PC-3 (cell line): ENCODE data around the gene OVOL2.

Experiments
- CTCF ChIP-seq: fragments of 300-600 bp; sonication (generic); conservative IDR thresholded peaks from 2 replicates; pipeline ENCODE4 v1.5.1; 2017; ENCODE audit warnings: antibody characterized with exemption, low read depth, mild to moderate bottlenecking, low read length
- EZH2 ChIP-seq: fragments of 300-600 bp; sonication (generic); IDR thresholded peaks from one replicate; pipeline ENCODE4 v1.6.1; 2017; ENCODE audit warnings: antibody characterized with exemption, mild to moderate bottlenecking, low read length; ENCODE audit not compliant: unreplicated experiment
- EZH2phosphoT487 ChIP-seq: fragments of 300-600 bp; sonication (generic); IDR thresholded peaks from 2 replicates; pipeline ENCODE4 v1.6.1; 2018; ENCODE audit warnings: mild to moderate bottlenecking, antibody characterized with exemption, low read length, borderline replicate concordance

DNA sequence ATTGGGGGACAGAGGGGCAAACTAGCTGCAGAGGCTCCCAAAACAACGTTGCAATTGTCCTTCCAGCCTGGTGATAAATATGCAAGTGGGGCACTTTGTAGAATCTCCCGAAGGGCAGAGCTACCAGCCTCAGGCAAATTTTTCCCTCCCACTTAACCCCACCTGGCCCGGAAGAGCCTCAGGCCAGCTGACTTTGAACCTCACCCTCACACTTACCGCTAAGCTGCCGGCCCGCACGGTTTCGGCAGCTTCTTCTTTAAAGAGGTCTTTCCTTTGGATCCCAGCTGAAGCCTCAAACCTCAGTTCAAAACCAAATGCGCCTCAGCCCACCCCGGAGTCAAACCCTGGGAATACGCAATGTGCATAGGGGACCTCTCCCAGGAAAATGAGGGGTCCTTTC is 2.5 kb downstream of the OVOL2 start:
- TF ChIP-seq EZH2, result no peak
- TF ChIP-seq CTCF, result no peak
- no peak for TF ChIP-seq EZH2phosphoT487
